Esophagus squamous epithelium (tissue), 4 donors: ENCODE measurements around the gene SORCS1.

ENCODE experiments used
- POLR2A ChIP-seq, 4 donors: fragments of 450-650 bp; IDR thresholded peaks; one replicate each; pipeline ENCODE4 v1.6.1; 2017; ENCODE audit warnings: antibody characterized with exemption in 4 of 4, mild to moderate bottlenecking in 4 of 4, moderate library complexity in 3 of 4
- TF ChIP-seq, protein P1 (sequence below), 6 experiments: fragments of 450-650 bp in 4 of 6; fragments of 200-600 bp in 2 of 6; sonication (generic) in 2 of 6; IDR thresholded peaks; one replicate each; pipeline ENCODE4 v1.5.1; 2016 to 2019; ENCODE audit warnings: antibody characterized with exemption in 6 of 6, mild to moderate bottlenecking in 4 of 6, moderate library complexity in 4 of 6

DNA sequence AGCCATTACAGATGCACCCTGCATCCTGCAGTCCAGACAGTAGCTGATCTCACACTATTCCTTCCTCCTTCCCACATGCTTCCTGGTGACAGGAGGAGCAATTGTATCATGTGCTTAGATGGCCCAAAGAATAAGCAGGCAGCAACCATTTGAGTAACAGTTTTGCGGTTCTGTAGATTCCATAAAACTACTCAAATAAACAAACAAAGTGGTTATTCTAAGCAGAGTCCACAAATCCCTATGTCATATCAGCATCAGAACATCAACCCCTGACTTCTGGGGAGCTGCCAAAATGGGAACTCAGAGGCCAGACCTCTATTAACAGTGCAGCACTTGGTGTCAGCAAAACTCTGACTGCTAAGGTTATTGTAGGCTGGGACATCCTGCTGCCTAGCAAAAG lies 226.0 kb downstream of the SORCS1 start:
- no peak for TF ChIP-seq POLR2A (IDR thresholded peaks at IDR 0.05)
- TF ChIP-seq, protein P1, sequence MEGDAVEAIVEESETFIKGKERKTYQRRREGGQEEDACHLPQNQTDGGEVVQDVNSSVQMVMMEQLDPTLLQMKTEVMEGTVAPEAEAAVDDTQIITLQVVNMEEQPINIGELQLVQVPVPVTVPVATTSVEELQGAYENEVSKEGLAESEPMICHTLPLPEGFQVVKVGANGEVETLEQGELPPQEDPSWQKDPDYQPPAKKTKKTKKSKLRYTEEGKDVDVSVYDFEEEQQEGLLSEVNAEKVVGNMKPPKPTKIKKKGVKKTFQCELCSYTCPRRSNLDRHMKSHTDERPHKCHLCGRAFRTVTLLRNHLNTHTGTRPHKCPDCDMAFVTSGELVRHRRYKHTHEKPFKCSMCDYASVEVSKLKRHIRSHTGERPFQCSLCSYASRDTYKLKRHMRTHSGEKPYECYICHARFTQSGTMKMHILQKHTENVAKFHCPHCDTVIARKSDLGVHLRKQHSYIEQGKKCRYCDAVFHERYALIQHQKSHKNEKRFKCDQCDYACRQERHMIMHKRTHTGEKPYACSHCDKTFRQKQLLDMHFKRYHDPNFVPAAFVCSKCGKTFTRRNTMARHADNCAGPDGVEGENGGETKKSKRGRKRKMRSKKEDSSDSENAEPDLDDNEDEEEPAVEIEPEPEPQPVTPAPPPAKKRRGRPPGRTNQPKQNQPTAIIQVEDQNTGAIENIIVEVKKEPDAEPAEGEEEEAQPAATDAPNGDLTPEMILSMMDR (IDR thresholded peaks at IDR 0.05) = no peak
